ENCODE measurements around the gene ARHGAP10.

ARHGAP10 gene

DNA sequence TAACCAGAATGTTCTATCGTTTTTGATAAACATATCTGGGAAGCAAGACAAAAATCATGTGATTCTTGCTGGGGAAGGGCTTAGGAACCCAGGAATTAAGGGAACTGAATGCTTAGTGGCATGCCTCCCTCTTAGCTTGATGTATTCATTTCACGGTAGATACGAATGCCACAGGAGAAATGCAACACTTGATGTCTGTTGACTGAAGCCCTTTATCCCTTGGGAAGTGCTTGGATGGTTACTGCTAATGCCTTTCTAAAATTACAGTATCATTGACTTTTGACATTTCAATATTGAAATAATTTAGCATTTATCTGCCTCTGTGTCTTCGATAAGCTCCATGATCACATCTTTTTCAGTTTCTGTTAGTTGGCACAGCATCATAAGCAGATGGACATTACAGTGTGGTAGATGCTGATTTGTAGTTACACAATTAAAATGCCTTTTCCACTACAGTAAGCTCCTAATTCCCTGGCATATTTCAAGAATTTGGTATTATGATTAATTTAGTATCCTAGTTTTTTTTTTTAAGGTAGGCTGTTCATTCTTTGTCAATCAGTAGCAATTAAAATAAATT is 226.7 kb downstream of the ARHGAP10 start:
- Histone ChIP-seq H3K27me3 (no peaks in the 10 kb centered on the region), H3K9me3 (no peaks in the 10 kb centered on the region), H3K4me1 (ENCODE audit: control insufficient read depth in 1 of 2, insufficient read depth in 1 of 2, low read depth in 1 of 2, low read length in 1 of 2) (no peaks in the 10 kb centered on the region), H3K27ac (no peak overlapping the region), H3K36me3 (no peaks in the 10 kb centered on the region), H3K4me3 (ENCODE audit: low read depth in 1 of 2, low read length in 1 of 2) (no peak overlapping the region)
- TF ChIP-seq, protein P1, sequence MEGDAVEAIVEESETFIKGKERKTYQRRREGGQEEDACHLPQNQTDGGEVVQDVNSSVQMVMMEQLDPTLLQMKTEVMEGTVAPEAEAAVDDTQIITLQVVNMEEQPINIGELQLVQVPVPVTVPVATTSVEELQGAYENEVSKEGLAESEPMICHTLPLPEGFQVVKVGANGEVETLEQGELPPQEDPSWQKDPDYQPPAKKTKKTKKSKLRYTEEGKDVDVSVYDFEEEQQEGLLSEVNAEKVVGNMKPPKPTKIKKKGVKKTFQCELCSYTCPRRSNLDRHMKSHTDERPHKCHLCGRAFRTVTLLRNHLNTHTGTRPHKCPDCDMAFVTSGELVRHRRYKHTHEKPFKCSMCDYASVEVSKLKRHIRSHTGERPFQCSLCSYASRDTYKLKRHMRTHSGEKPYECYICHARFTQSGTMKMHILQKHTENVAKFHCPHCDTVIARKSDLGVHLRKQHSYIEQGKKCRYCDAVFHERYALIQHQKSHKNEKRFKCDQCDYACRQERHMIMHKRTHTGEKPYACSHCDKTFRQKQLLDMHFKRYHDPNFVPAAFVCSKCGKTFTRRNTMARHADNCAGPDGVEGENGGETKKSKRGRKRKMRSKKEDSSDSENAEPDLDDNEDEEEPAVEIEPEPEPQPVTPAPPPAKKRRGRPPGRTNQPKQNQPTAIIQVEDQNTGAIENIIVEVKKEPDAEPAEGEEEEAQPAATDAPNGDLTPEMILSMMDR (IDR thresholded peaks at IDR 0.05), result no peak

DNA sequence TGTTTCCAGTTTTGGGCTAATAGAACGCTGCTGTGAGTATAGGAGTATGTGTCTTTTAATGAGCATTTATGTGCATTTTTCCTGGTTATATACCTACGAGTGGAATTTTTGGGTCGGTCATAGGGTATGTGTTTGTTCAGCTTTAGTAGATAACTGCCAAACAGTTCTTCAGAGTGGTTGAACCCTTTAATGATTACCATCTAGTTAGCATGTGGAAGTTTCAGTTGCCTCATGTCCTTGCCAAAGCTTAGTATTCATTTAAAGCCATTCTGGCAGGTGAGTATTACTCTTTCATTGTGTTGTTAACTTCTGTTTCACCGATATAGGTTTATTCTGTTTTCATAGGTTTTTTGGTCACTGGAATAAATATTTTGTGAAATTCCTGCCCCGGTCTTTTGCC is 229.1 kb downstream of the ARHGAP10 start:
- H3K36me3 ChIP-seq, result no peaks in the 10 kb centered on the region

DNA sequence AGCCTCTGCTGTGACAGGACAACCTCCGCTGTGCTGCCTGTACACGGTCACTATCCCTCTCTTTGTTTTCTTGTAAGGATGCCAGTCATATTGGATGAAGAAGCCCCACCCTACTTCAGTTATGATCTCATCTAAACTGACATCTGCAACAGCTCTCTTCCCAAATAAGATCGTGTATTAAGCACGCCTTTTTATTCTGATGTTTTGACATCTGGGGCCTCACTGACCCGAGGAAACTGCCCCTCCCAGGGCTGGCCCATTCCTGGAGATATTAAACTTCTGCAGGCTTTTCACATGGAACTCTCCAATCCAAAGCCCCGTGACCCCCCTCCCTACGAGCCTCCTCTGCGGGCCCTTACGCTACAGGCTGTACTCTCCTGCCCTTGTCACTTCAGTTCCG is 232.0 kb downstream of the ARHGAP10 start:
- H3K9me3 ChIP-seq, result no peaks in the 10 kb centered on the region
- no peaks in the 10 kb centered on the region for H3K27me3 ChIP-seq
- H3K4me1 ChIP-seq (ENCODE audit: control insufficient read depth in 1 of 2, insufficient read depth in 1 of 2, low read depth in 1 of 2, low read length in 1 of 2), result no peaks in the 10 kb centered on the region
- H3K4me3 ChIP-seq (ENCODE audit: low read depth in 1 of 2, low read length in 1 of 2), result no peak overlapping the region
- H3K36me3 ChIP-seq, result no peaks in the 10 kb centered on the region
- no peak overlapping the region for H3K27ac ChIP-seq
- TF ChIP-seq, protein P1 (IDR thresholded peaks at IDR 0.05), result no peak

More for the DNA sequence above, 229.1 kb downstream of the ARHGAP10 start:
- Histone ChIP-seq H3K27me3 (no peaks in the 10 kb centered on the region), H3K4me1 (ENCODE audit: control insufficient read depth in 1 of 2, insufficient read depth in 1 of 2, low read depth in 1 of 2, low read length in 1 of 2) (no peaks in the 10 kb centered on the region), H3K9me3 (no peaks in the 10 kb centered on the region), H3K27ac (no peak overlapping the region), H3K4me3 (ENCODE audit: low read depth in 1 of 2, low read length in 1 of 2) (no peak overlapping the region)
- TF ChIP-seq, protein P1 (IDR thresholded peaks at IDR 0.05), result no peak

DNA sequence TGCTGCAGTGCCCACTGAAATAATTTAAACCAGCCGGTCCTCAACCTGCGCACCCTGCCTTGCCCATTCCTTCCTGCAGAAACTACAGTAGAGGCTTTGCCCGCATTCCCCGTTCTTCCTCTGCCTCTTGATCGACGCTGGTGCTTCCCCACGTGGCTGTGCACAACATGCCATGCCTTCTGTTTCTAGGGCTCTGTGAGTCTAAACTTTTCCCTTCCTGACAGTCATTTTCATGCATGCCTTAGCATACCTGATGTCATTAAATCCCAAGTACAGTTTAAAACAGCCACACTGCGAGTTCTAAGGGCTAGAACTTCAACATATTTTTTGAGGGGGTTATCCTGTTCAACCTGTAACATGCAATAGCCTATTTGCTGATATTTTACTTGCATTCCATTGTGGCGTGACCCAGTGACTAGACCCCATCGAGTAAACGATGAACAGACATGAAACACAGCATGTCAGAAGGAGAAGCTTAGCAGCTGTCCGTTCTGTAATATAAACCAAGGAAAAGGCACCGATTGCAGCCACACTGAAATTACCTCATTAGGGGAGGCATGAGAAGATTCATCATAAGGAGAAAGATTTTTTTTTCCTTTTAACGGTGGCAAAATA is 232.5 kb downstream of the ARHGAP10 start:
- no peak overlapping the region for H3K27ac ChIP-seq
- TF ChIP-seq, protein P1 (IDR thresholded peaks at IDR 0.05), result no peak
- no peak overlapping the region for H3K4me3 ChIP-seq (ENCODE audit: low read depth in 1 of 2, low read length in 1 of 2)
- H3K9me3 ChIP-seq, result no peaks in the 10 kb centered on the region
- no peaks in the 10 kb centered on the region for H3K36me3 ChIP-seq
- no peaks in the 10 kb centered on the region for H3K27me3 ChIP-seq
- H3K4me1 ChIP-seq (ENCODE audit: control insufficient read depth in 1 of 2, insufficient read depth in 1 of 2, low read depth in 1 of 2, low read length in 1 of 2), result no peaks in the 10 kb centered on the region

DNA sequence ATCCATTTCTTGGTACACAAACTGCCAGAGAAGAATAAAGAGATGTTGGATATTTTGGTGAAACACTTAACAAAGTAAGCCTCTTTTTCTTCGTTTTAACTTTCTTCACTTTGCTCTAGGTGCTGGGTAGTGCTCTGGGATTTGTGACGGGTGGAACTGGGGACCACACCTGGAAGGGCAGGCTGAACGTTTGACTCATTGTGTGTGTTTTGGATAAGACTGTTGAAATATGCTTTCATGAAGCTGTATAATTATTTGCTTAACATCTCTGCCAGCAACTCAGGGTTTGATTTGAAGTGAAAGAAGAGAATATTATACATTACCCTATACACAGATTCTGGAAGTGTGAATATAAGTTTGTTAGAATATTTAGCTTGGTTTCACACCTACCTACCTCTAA is 233.2 kb downstream of the ARHGAP10 start:
- Histone ChIP-seq H3K27ac (no peak overlapping the region), H3K36me3 (no peaks in the 10 kb centered on the region), H3K27me3 (no peaks in the 10 kb centered on the region), H3K4me3 (ENCODE audit: low read depth in 1 of 2, low read length in 1 of 2) (no peak overlapping the region), H3K9me3 (no peaks in the 10 kb centered on the region), H3K4me1 (ENCODE audit: control insufficient read depth in 1 of 2, insufficient read depth in 1 of 2, low read depth in 1 of 2, low read length in 1 of 2) (no peaks in the 10 kb centered on the region)
- TF ChIP-seq, protein P1 (IDR thresholded peaks at IDR 0.05), result no peak

Data from neutrophil (primary cell).